Tibial nerve (tissue), 4 donors: Measurements from ENCODE around the gene NMRK1. TPM values are rescaled to one million over a fixed set of nuclear protein-coding genes. Genes with fewer than 3 reads are reported as not detected.

ENCODE experiments used
- DNase-seq, 2 donors: peaks; one replicate each; pipeline ENCODE4 v3.0.0-alpha.2; 2019; ENCODE audit warnings: low spot score in 2 of 2
- H3K27ac ChIP-seq, 4 donors: fragments of 200-600 bp; sonication (generic) in 3 of 4; one replicate each; pipeline ENCODE4 v1.5.1; 2017 to 2019; ENCODE audit warnings: mild to moderate bottlenecking in 1 of 4
- H3K27me3 ChIP-seq, 2 donors: fragments of 200-600 bp; sonication (generic) in 1 of 2; one replicate each; pipeline versions ENCODE4 v1.5.1 to v1.6.0; 2017 to 2019
- H3K36me3 ChIP-seq, 3 donors: fragments of 200-600 bp; sonication (generic); one replicate each; pipeline ENCODE4 v1.5.1; 2018 to 2019
- H3K4me1 ChIP-seq, 4 donors: fragments of 200-600 bp; sonication (generic) in 3 of 4; one replicate each; pipeline ENCODE4 v1.5.1; 2017 to 2019
- H3K4me3 ChIP-seq, 4 donors: fragments of 200-600 bp; sonication (generic) in 3 of 4; one replicate each; pipeline ENCODE4 v1.5.1; 2017 to 2019; ENCODE audit warnings: mild to moderate bottlenecking in 1 of 4, moderate library complexity in 1 of 4
- H3K9me3 ChIP-seq, 4 donors: fragments of 200-600 bp; sonication (generic) in 3 of 4; one replicate each; pipeline ENCODE4 v1.5.1; 2017 to 2019
- CTCF ChIP-seq, 5 experiments: fragments of 200-600 bp in 3 of 5; fragments of 450-650 bp in 2 of 5; sonication (generic) in 3 of 5; IDR thresholded peaks; one replicate each; pipeline ENCODE4 v1.5.1; 2016 to 2019; ENCODE audit warnings: antibody characterized with exemption in 5 of 5, mild to moderate bottlenecking in 3 of 5, moderate library complexity in 2 of 5
- EP300 ChIP-seq, 2 donors: sonication (generic); formaldehyde crosslinking; IDR thresholded peaks; one replicate each; pipeline ENCODE4 v1.6.1; 2017; ENCODE audit warnings: antibody characterized with exemption in 2 of 2, mild to moderate bottlenecking in 1 of 2
- POLR2A ChIP-seq, 2 donors: fragments of 450-650 bp; IDR thresholded peaks; one replicate each; pipeline ENCODE4 v1.6.1; 2017; ENCODE audit warnings: antibody characterized with exemption in 2 of 2, mild to moderate bottlenecking in 2 of 2, moderate library complexity in 2 of 2
- WGBS, 2 donors: methylation state at CpG; one replicate each; pipeline ENCODE4 v1.1.5; 2018; 5-methylcytosine and 5-hydroxymethylcytosine counted together
- total RNA-seq, 4 donors: library from RNA; depleted of rRNA; stranded (reverse); fragments of >200 nt; gene quantifications; one replicate each; pipeline ENCODE4 v1.1.0, GENCODE V29; 2016

Gene NMRK1
- total RNA-seq, 4 donors from 2014 or later, result 11.1 to 35.0 (median 16.2) TPM

GRCh38 chr9:75081632-75082031 is 6.3 kb downstream of the NMRK1 start:
- TF ChIP-seq CTCF (IDR thresholded peaks at IDR 0.05) (no peak), EP300 (IDR thresholded peaks at IDR 0.05) (no peak), POLR2A (IDR thresholded peaks at IDR 0.05) (no peak)
- WGBS, 2 donors, result 44 to 80% methylated on average over 2 of the region's 2 CpGs

GRCh38 chr9:75072895-75073294 is 15.1 kb downstream of the NMRK1 start:
- Histone ChIP-seq H3K4me3 (no peak overlapping the region), H3K36me3 (peaks cover 0 to 15% (median 0%) of the 10 kb centered on the region in 3 donors), H3K27ac (no peak overlapping the region), H3K27me3 (no peaks in the 10 kb centered on the region), H3K4me1 (peaks cover 0 to 4% (median 0%) of the 10 kb centered on the region in 4 donors), H3K9me3 (no peaks in the 10 kb centered on the region)
- 95 to 97% methylated on average over 4 of the region's 4 CpGs for WGBS, 2 donors
- no peak for DNase-seq
- TF ChIP-seq EP300 (IDR thresholded peaks at IDR 0.05) (no peak), POLR2A (IDR thresholded peaks at IDR 0.05) (no peak), CTCF (IDR thresholded peaks at IDR 0.05) (no peak)

More at GRCh38 chr9:75081632-75082031, 6.3 kb downstream of the NMRK1 start:
- H3K4me1 ChIP-seq, result peaks cover 0 to 14% (median 6%) of the 10 kb centered on the region in 4 donors
- no peaks in the 10 kb centered on the region for H3K9me3 ChIP-seq
- H3K27ac ChIP-seq, result no peak overlapping the region
- H3K36me3 ChIP-seq, result peaks cover 0 to 35% (median 0%) of the 10 kb centered on the region in 3 donors
- H3K4me3 ChIP-seq, result no peak overlapping the region
- H3K27me3 ChIP-seq, result no peaks in the 10 kb centered on the region
- no peak for DNase-seq

DNA sequence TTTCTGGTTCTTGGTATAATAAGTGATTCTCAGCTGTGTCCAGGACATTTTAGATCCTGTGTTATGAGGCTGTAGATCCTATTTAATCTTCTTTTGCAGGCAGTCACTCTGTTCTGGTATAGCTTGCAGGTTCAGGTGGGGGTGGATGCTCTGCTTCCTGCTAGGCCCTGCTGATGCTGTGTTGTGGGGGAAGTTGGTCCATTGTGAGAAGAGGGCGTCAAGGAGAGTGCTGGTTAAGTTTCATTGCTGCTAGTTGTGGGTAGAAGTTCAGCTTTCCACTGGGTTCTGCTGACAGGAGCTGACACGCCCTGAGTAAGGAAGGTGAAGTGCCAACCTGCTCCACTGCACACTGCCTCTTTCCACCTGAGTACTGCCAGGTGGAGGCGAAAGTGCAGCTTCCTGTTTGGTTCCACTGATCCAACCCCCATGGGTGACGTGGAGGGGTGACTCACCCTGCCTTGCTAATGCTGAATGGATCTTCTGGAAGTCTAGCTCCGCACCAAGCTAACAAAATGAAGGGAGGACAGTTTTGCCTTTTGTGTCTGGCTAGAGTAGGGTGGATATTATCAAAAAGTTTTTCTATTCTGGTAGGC is 16.3 kb downstream of the NMRK1 start:
- WGBS, 2 donors, result 86 to 93% methylated on average over 5 of the region's 5 CpGs
- DNase-seq, result no peak
- Histone ChIP-seq H3K9me3 (no peaks in the 10 kb centered on the region), H3K27ac (no peak overlapping the region), H3K27me3 (no peaks in the 10 kb centered on the region), H3K4me1 (no peaks in the 10 kb centered on the region), H3K36me3 (peaks cover 0 to 23% (median 0%) of the 10 kb centered on the region in 3 donors), H3K4me3 (no peak overlapping the region)
- no peak for TF ChIP-seq POLR2A (IDR thresholded peaks at IDR 0.05)
- TF ChIP-seq CTCF (IDR thresholded peaks at IDR 0.05), result no peak
- TF ChIP-seq EP300 (IDR thresholded peaks at IDR 0.05), result no peak

DNA sequence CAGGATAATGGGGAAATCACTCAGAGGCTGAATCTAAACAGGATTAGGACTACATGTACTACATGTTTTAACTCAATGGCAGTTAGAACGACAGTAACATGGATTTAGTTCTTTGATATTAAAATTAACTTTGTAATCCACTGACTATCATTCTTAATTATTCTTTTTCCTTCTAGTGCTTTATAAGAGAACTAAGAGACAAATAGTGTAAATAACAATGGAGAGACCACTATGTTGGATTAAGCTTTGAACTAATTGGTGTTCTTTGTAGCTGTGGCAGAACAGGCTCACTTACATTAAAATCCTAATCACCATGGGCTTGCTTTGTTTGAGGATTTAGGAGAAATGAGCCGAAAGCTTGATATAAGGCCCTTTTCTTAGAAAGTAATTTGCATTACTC is 18.8 kb downstream of the NMRK1 start:
- DNase-seq, result no peak
- Histone ChIP-seq H3K27me3 (no peaks in the 10 kb centered on the region), H3K27ac (no peak overlapping the region), H3K4me3 (no peak overlapping the region), H3K36me3 (peaks cover 0 to 39% (median 0%) of the 10 kb centered on the region in 3 donors), H3K9me3 (no peaks in the 10 kb centered on the region), H3K4me1 (no peaks in the 10 kb centered on the region)
- TF ChIP-seq CTCF (IDR thresholded peaks at IDR 0.05), result no peak
- TF ChIP-seq EP300 (IDR thresholded peaks at IDR 0.05), result no peak
- TF ChIP-seq POLR2A (IDR thresholded peaks at IDR 0.05), result no peak
- 67 to 69% methylated on average over 2 of the region's 2 CpGs for WGBS, 2 donors

- Histone ChIP-seq H3K4me1 (no peaks in the 10 kb centered on the region), H3K36me3 (peaks cover 0 to 42% (median 0%) of the 10 kb centered on the region in 3 donors), H3K27ac (no peak overlapping the region), H3K9me3 (no peaks in the 10 kb centered on the region), H3K27me3 (no peaks in the 10 kb centered on the region), H3K4me3 (no peak overlapping the region)
- no peak for TF ChIP-seq POLR2A (IDR thresholded peaks at IDR 0.05)
- no peak for TF ChIP-seq EP300 (IDR thresholded peaks at IDR 0.05)
- TF ChIP-seq CTCF (IDR thresholded peaks at IDR 0.05), result no peak
- DNase-seq, result no peak
- 80 to 95% methylated on average over 4 of the region's 4 CpGs for WGBS, 2 donors
Measured at GRCh38 chr9:75067894-75068293, 20.1 kb downstream of the NMRK1 start.
